ENCODE measurements around the gene NCK2.

GRCh38 chr2:105872142-105872728 is 127.5 kb downstream of the NCK2 start:
- TF ChIP-seq POLR2A (IDR thresholded peaks at IDR 0.05) (no peak), CTCF (IDR thresholded peaks at IDR 0.05) (no peak), POLR2AphosphoS5 (IDR thresholded peaks at IDR 0.05) (no peak)

All from prostate gland (tissue), 2 donors.